HEK293T (cell line): Measurements from ENCODE around the gene GJB1.

Experiments used
- BHLHE40 ChIP-seq: fragments of 450-650 bp; IDR thresholded peaks from 2 replicates; pipeline ENCODE4 v1.6.1; 2016; ENCODE audit warnings: mild to moderate bottlenecking, moderate library complexity, borderline replicate concordance
- ELF4 ChIP-seq: fragments of 450-650 bp; IDR thresholded peaks from 2 replicates; pipeline ENCODE4 v1.6.1; 2017; ENCODE audit warnings: antibody characterized with exemption
- FOXA1 ChIP-seq: fragments of 450-650 bp; IDR thresholded peaks from 2 replicates; pipeline ENCODE4 v1.6.1; 2016; ENCODE audit warnings: mild to moderate bottlenecking
- FOXK2 ChIP-seq: fragments of 450-650 bp; IDR thresholded peaks from 2 replicates; pipeline ENCODE4 v1.6.1; 2016; ENCODE audit warnings: mild to moderate bottlenecking
- FOXM1 ChIP-seq: fragments of 450-650 bp; IDR thresholded peaks from 2 replicates; pipeline ENCODE4 v1.6.1; 2017; ENCODE audit warnings: mild to moderate bottlenecking, borderline replicate concordance
- LEF1 ChIP-seq: fragments of 450-650 bp; IDR thresholded peaks from 2 replicates; pipeline ENCODE4 v1.6.1; 2017; ENCODE audit warnings: mild to moderate bottlenecking, borderline replicate concordance
- NFRKB ChIP-seq: fragments of 450-650 bp; IDR thresholded peaks from 2 replicates; pipeline ENCODE4 v1.6.1; 2016; ENCODE audit warnings: mild to moderate bottlenecking, moderate library complexity
- SP1 ChIP-seq: fragments of 450-650 bp; IDR thresholded peaks from 2 replicates; pipeline ENCODE4 v1.6.1; 2017
- SUZ12 ChIP-seq: fragments of 450-650 bp; IDR thresholded peaks from 2 replicates; pipeline ENCODE4 v1.6.1; 2016; ENCODE audit warnings: mild to moderate bottlenecking
- TARDBP ChIP-seq: fragments of 450-650 bp; IDR thresholded peaks from 2 replicates; pipeline ENCODE4 v1.6.1; 2016
- ZNF384 ChIP-seq: fragments of 450-650 bp; IDR thresholded peaks from 2 replicates; pipeline ENCODE4 v1.6.1; 2016

- TF ChIP-seq FOXM1 (no peak), FOXA1 (no peak), TARDBP (no peak), ELF4 (no peak), ZNF384 (no peak), LEF1 (no peak), SP1 (no peak), BHLHE40 (no peak), NFRKB (no peak), SUZ12 (no peak), FOXK2 (no peak)
These were observed 27.8 kb downstream of the GJB1 start for GRCh38 chrX:71250841-71251240.
